ENCODE measurements around the gene KIF6. TPM values are rescaled to one million over a fixed set of nuclear protein-coding genes. Genes with fewer than 3 reads are reported as not detected.

Gene KIF6
- total RNA-seq, 1 experiment from 2014 or later = not detected

- in situ Hi-C loops (cut with HindIII; ENCODE audit: low pct_unique_long_range_greater_than_20kb, low sequenced_read_pairs) (no loop called here), intact Hi-C loops (cut with micrococcal nuclease; ENCODE audit: unreplicated experiment) (no loop called here)
- no peak for TF ChIP-seq CTCF (IDR thresholded peaks at IDR 0.05)
- CTCF ChIA-PET = no interaction called here
- Histone ChIP-seq H3K4me1 (ENCODE audit: control insufficient read depth, insufficient read depth, low read length) (no peaks in the 10 kb centered on the region), H3K4me3 (ENCODE audit: low read depth in 2 of 2, low read length in 2 of 2) (no peak overlapping the region), H3K36me3 (ENCODE audit: control insufficient read depth, insufficient read depth, low read length) (no peaks in the 10 kb centered on the region), H3K27me3 (ENCODE audit: control insufficient read depth, insufficient read depth, low read length) (peaks cover 10% of the 10 kb centered on the region), H3K9me3 (ENCODE audit: control insufficient read depth, insufficient read depth, low read depth, low read length) (no peaks in the 10 kb centered on the region), H3K27ac (ENCODE audit: low read length) (no peak overlapping the region)
- BruUV-seq (replicated peaks) = no TSS peak
- POLR2A ChIA-PET = no interaction called here
- ATAC-seq (no peak), DNase-seq (ENCODE audit: low read depth, low spot score) (no peak)
These were observed 391.4 kb downstream of the KIF6 start for GRCh38 chr6:39333644-39334438.

GRCh38 chr6:39330476-39330875, 394.7 kb downstream of the KIF6 start:
- H3K27me3 ChIP-seq (ENCODE audit: control insufficient read depth, insufficient read depth, low read length) = peaks cover 6% of the 10 kb centered on the region
- H3K4me1 ChIP-seq (ENCODE audit: control insufficient read depth, insufficient read depth, low read length) = no peaks in the 10 kb centered on the region
- ChIA-PET CTCF (interaction anchor here (0.5 kb wide), 1 partner anchor 242 kb away, joined by 4 read pairs; no protein-coding TSS in a partner anchor), POLR2A (interaction anchor here (0.5 to 0.6 kb wide), 2 partner anchors 487 to 987 kb away, joined by 12 to 13 read pairs; no protein-coding TSS in a partner anchor)
- H3K4me3 ChIP-seq (ENCODE audit: low read depth in 2 of 2, low read length in 2 of 2) = no peak overlapping the region
- no peaks in the 10 kb centered on the region for H3K36me3 ChIP-seq (ENCODE audit: control insufficient read depth, insufficient read depth, low read length)
- TF ChIP-seq TCF7L2 (IDR thresholded peaks at IDR 0.05; ENCODE audit: low read depth, low read length) (no peak), SIN3A (IDR thresholded peaks at IDR 0.05; ENCODE audit: borderline replicate concordance, insufficient read depth, low read depth, low read length) (no peak), POLR2AphosphoS5 (IDR thresholded peaks at IDR 0.05; ENCODE audit: low read depth, low read length) (no peak), REST (IDR thresholded peaks at IDR 0.05; ENCODE audit: insufficient read depth in 1 of 2, low read depth in 2 of 2, low read length in 1 of 2) (no peak), CTCF (IDR thresholded peaks at IDR 0.05) (no peak)
- no peaks in the 10 kb centered on the region for H3K9me3 ChIP-seq (ENCODE audit: control insufficient read depth, insufficient read depth, low read depth, low read length)
- no TSS peak for BruUV-seq (replicated peaks)
- in situ Hi-C loops (cut with HindIII; ENCODE audit: low pct_unique_long_range_greater_than_20kb, low sequenced_read_pairs) = no loop called here
- ATAC-seq (no peak), DNase-seq (ENCODE audit: low read depth, low spot score) (no peak)
- H3K27ac ChIP-seq (ENCODE audit: low read length) = no peak overlapping the region
- intact Hi-C loops (cut with micrococcal nuclease; ENCODE audit: unreplicated experiment) = no loop called here

Data from Panc1 (cell line).